ENCODE measurements around the gene IER2. TPM values are rescaled to one million over a fixed set of nuclear protein-coding genes. Genes with fewer than 3 reads are reported as not detected.
"Not testable (repeated sequence)": the region's sequence is repeated elsewhere in the genome, so short reads cannot be mapped to it uniquely, and the experiment has no call there.

The IER2 gene
- total RNA-seq, 1 experiment from 2014 or later = 72.0 TPM

DNA sequence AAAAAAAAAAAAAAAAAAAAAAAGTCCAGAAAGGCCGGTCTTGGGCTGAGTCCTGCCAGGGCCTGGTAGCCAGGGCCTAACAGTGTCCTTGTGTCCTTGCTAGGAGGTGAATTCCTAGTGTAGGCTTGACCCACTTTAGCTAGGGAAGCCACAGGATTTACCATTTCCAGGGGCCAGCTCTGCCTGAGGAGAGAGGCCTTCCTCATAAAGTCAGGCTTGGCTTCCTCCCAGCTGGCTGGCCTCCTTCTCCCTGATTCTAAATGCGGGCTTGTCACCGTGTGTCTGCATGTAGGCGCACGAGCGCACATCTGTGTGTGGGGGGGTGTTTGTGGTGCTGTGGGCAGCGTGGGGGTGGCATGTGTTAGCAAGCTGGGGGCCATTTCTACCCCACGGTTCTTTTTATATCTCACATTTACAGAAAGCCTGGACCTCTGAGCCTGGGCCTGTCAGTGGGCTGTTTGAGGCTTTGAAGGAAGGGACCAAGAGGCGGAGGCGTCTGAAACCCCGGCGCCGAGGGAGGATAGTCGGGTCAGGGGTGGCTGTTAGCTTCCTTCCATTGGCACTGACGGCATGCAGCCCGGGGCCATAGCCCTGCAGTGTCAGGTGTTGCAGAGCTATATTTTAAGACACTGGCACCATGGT lies 31.7 kb downstream of the IER2 start:
- Histone ChIP-seq H3K27me3 (replicated peaks; ENCODE audit: control insufficient read depth, insufficient read depth, low read length) (no peaks in the 10 kb centered on the region), H3K4me3 (ENCODE audit: low read depth, low read length) (no peak overlapping the region), H3K9me3 (no peaks in the 10 kb centered on the region), H3K4me1 (no peaks in the 10 kb centered on the region), H3K36me3 (ENCODE audit: control insufficient read depth, insufficient read depth, low read length) (no peaks in the 10 kb centered on the region)
- no peaks in the 10 kb centered on the region for H3K9me3 Mint-ChIP-seq (ENCODE audit: unreplicated experiment)
- TF ChIP-seq, protein P1, sequence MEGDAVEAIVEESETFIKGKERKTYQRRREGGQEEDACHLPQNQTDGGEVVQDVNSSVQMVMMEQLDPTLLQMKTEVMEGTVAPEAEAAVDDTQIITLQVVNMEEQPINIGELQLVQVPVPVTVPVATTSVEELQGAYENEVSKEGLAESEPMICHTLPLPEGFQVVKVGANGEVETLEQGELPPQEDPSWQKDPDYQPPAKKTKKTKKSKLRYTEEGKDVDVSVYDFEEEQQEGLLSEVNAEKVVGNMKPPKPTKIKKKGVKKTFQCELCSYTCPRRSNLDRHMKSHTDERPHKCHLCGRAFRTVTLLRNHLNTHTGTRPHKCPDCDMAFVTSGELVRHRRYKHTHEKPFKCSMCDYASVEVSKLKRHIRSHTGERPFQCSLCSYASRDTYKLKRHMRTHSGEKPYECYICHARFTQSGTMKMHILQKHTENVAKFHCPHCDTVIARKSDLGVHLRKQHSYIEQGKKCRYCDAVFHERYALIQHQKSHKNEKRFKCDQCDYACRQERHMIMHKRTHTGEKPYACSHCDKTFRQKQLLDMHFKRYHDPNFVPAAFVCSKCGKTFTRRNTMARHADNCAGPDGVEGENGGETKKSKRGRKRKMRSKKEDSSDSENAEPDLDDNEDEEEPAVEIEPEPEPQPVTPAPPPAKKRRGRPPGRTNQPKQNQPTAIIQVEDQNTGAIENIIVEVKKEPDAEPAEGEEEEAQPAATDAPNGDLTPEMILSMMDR (IDR thresholded peaks at IDR 0.05; ENCODE audit: insufficient read depth in 1 of 2, low read depth in 1 of 2, low read length in 1 of 2, severe bottlenecking in 1 of 2, unreplicated experiment in 1 of 2) = no peak
- ChIA-PET CTCF (no interaction called here), POLR2A (no interaction called here)
- no TSS peak for BruUV-seq (replicated peaks)
- no peaks in the 10 kb centered on the region for H3K27me3 Mint-ChIP-seq (ENCODE audit: insufficient read depth, unreplicated experiment)
- no peaks in the 10 kb centered on the region for H3K4me1 Mint-ChIP-seq (ENCODE audit: low read depth, unreplicated experiment)
- no peaks in the 10 kb centered on the region for H3K36me3 Mint-ChIP-seq (ENCODE audit: insufficient read depth, unreplicated experiment)
- H3K4me3 Mint-ChIP-seq (ENCODE audit: unreplicated experiment) = no peak overlapping the region
- no peak for DNase-seq
- no peak overlapping the region for H3K27ac Mint-ChIP-seq (ENCODE audit: unreplicated experiment)
- intact Hi-C loops (cut with micrococcal nuclease; ENCODE audit: unreplicated experiment) = no loop called here

DNA sequence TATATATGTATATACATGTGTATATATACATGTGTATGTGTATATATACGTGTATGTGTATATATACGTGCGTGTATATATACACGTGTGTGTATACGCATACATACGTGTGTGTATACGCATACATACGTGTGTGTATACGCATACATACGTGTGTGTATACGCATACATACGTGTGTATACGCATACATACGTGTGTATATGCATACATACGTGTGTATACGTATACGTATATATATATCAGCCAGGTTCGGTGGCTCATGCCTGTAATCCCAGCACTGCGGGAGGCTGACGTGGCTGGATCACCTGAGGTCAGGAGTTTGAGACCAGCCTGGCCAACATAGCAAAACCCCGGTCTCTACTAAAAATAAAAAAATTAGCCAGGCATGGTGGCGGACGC lies 34.7 kb downstream of the IER2 start:
- H3K9me3 ChIP-seq; intact Hi-C loops (cut with micrococcal nuclease; ENCODE audit: unreplicated experiment); H3K4me3 Mint-ChIP-seq (ENCODE audit: unreplicated experiment); H3K27ac Mint-ChIP-seq (ENCODE audit: unreplicated experiment); H3K4me3 ChIP-seq (ENCODE audit: low read depth, low read length); H3K4me1 Mint-ChIP-seq (ENCODE audit: low read depth, unreplicated experiment); H3K9me3 Mint-ChIP-seq (ENCODE audit: unreplicated experiment); H3K27me3 ChIP-seq (replicated peaks; ENCODE audit: control insufficient read depth, insufficient read depth, low read length); H3K27me3 Mint-ChIP-seq (ENCODE audit: insufficient read depth, unreplicated experiment); H3K4me1 ChIP-seq; POLR2A ChIA-PET; H3K36me3 ChIP-seq (ENCODE audit: control insufficient read depth, insufficient read depth, low read length); BruUV-seq (replicated peaks); CTCF ChIA-PET; DNase-seq; H3K36me3 Mint-ChIP-seq (ENCODE audit: insufficient read depth, unreplicated experiment): not testable (repeated sequence)

DNA sequence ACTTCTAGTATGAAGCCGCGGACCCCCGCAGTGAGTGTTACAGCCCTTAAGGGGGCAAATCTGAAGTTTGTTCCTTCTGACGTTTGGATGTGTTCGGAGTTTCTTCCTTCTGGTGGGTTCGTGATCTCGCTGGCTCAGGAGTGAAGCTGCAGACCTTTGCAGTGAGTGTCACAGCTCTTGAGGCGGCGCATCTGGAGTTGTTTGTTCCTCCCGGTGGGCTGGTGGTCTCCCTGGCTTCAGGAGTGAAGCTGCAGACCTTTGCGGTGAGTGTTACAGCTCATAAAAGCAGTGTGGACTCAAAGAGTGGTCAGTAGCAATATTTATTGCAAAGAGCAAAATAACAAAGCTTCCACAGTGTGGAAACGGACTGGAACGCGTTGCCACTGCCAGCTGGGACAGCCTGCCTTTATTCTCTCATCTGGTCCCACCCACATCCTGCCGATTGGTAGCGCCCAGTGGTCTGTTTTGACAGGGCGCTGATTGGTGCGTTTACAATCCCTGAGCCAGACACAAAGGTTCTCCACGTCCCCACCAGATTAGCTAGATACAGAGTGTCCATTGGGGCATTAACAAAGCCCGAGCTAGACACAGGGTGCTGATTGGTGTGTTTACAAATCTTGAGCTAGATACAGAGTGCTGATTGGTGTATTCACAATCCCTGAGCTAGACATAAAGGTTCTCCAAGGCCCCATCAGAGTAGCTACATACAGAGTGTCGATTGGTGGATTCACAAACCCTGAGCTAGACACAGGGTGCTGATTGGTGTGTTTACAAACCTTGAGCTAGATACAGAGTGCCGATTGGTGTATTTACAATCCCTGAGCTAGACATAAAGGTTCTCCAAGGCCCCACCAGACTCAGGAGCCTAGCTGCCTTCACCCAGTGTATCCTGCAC lies 35.8 kb downstream of the IER2 start:
- DNase-seq; CTCF ChIA-PET; H3K36me3 Mint-ChIP-seq (ENCODE audit: insufficient read depth, unreplicated experiment): not testable (repeated sequence)

DNA sequence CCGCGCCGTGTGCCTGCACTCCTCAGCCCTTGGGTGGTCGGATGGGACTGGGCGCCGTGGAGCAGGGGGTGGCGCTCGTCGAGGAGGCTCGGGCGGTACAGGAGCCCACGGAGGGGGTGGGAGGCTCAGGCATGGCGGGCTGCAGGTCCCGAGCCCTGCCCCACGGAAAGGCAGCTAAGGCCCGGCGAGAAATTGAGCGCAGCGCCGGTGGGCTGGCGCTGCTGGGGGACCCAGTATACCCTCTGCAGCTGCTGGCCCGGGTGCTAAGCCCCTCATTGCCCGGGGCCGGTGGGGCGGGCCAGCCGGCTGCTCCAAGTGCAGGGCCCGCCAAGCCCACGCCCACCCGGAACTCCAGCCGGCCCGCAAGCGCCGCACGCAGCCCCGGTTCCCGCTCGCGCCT lies 36.5 kb downstream of the IER2 start:
- H3K4me1 ChIP-seq; H3K27me3 Mint-ChIP-seq (ENCODE audit: insufficient read depth, unreplicated experiment); H3K36me3 ChIP-seq (ENCODE audit: control insufficient read depth, insufficient read depth, low read length); H3K36me3 Mint-ChIP-seq (ENCODE audit: insufficient read depth, unreplicated experiment); POLR2A ChIA-PET; H3K9me3 ChIP-seq; H3K4me3 Mint-ChIP-seq (ENCODE audit: unreplicated experiment); BruUV-seq (replicated peaks); H3K4me3 ChIP-seq (ENCODE audit: low read depth, low read length); DNase-seq; H3K9me3 Mint-ChIP-seq (ENCODE audit: unreplicated experiment); H3K4me1 Mint-ChIP-seq (ENCODE audit: low read depth, unreplicated experiment); CTCF ChIA-PET; H3K27ac Mint-ChIP-seq (ENCODE audit: unreplicated experiment); H3K27me3 ChIP-seq (replicated peaks; ENCODE audit: control insufficient read depth, insufficient read depth, low read length); intact Hi-C loops (cut with micrococcal nuclease; ENCODE audit: unreplicated experiment): not testable (repeated sequence)

More for the DNA sequence above, 35.8 kb downstream of the IER2 start:
- H3K9me3 Mint-ChIP-seq (ENCODE audit: unreplicated experiment); H3K4me1 Mint-ChIP-seq (ENCODE audit: low read depth, unreplicated experiment); H3K4me1 ChIP-seq; H3K4me3 Mint-ChIP-seq (ENCODE audit: unreplicated experiment); H3K9me3 ChIP-seq; H3K4me3 ChIP-seq (ENCODE audit: low read depth, low read length); H3K27ac Mint-ChIP-seq (ENCODE audit: unreplicated experiment); H3K36me3 ChIP-seq (ENCODE audit: control insufficient read depth, insufficient read depth, low read length); intact Hi-C loops (cut with micrococcal nuclease; ENCODE audit: unreplicated experiment); H3K27me3 ChIP-seq (replicated peaks; ENCODE audit: control insufficient read depth, insufficient read depth, low read length); H3K27me3 Mint-ChIP-seq (ENCODE audit: insufficient read depth, unreplicated experiment); POLR2A ChIA-PET: not testable (repeated sequence)
- TSS peak; percentile 95 for BruUV-seq (replicated peaks)

All from Caco-2 (cell line).